Cardiac fibroblast (primary cell): Measurements from ENCODE around the gene KRTAP5-1.

ENCODE experiments used
- DNase-seq, 2 donors: peaks; one replicate each; pipeline versions ENCODE4 v3.0.0 to v3.0.0-alpha.2; 2010; ENCODE audit warnings: low read depth in 2 of 2
- H3K4me3 ChIP-seq, 2 donors: replicated peaks in 1 of 2; 1 replicate in 1 of 2; 2 replicates in 1 of 2; pipeline ENCODE4 v1.5.1; 2011; ENCODE audit warnings: low read depth in 2 of 2, low read length in 2 of 2, mild to moderate bottlenecking in 2 of 2, moderate library complexity in 1 of 2
- CTCF ChIP-seq: IDR thresholded peaks from one replicate; pipeline ENCODE4 v1.5.1; 2011; ENCODE audit warnings: low read depth, mild to moderate bottlenecking, low read length, inconsistent platforms

Gene KRTAP5-1

GRCh38 chr11:1574238-1574932, 10.7 kb downstream of the KRTAP5-1 start:
- H3K4me3 ChIP-seq, result no peak overlapping the region
- TF ChIP-seq CTCF, result peak; percentile 53
- DNase-seq, result peak; percentile 33 to 45

DNA sequence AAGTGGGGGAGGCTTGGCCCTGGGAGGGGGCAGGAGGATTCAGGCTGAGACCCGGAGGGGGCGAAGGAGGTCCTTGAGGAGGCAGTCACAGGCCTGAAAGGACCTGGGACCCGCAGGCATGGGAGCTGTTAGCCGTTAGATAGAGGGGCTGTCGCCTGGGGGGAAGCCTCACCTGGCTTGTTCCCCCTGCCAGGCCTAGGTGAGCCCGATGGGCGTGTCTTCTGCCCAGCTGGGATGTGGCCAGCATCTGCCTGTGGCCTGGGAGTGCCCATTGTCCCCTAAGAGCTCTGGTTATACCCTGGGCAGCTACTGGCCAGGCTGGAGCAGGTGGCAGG, 11.2 kb downstream of the KRTAP5-1 start:
- H3K4me3 ChIP-seq, result no peak overlapping the region
- DNase-seq, result no peak
- no peak for TF ChIP-seq CTCF

GRCh38 chr11:1573077-1573902, 11.8 kb downstream of the KRTAP5-1 start:
- DNase-seq, result no peak
- H3K4me3 ChIP-seq, result no peak overlapping the region
- TF ChIP-seq CTCF, result no peak

DNA sequence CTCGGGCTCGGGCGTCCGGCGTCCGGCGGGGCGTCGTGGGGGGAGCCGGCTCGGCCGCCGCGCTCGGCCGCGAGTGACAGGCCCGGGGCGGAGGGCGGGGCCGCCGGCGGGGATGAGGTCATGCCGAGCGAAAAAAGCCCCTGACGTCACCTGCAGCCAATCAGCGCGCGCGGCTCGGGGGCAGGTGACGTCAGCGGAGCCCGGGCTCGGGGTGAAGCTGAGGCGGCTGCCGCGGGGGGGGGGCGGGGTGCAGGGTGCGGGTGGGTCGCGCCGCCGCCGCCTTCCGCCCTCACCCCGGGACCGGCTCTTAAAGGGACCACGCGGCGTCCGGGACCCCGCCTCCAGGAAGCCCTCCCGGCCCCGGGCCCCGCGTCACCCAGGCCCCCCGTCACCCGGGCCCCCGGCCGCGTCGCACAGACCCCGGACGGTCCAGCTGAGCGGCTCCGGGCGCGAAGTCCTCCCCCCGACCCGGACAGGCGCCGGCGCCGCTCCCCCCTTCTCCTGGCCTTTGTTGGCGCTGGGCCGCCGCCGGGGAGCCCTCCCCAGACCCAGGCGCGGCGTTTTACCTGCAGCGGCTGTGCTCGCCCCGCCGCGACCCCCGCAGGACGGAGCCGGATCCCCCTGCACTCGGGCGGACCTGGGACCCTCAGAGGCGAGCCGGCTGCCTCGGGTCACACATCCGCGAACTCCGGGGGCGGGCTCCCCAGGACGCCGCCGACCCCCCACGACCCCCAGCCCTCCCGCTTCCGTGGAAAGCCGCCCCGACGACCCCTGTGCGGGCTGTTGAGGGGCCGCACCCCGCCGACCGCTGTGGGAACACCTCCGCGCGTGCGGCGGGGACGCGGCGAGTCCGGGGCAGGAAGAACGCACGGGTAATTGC, 12.6 kb downstream of the KRTAP5-1 start, which contains the start of gene DUSP8:
Gene DUSP8 (minus strand): TSS at position 75 of the 880 bp plus-strand sequence. CDS start 6,445 bp downstream, outside the sequence.
- H3K4me3 ChIP-seq, result peak within 1 kb of the TSS in 1 of 2 donors; percentile 50
- no peak for TF ChIP-seq CTCF
- peak; percentile 80 to 82 for DNase-seq

DNA sequence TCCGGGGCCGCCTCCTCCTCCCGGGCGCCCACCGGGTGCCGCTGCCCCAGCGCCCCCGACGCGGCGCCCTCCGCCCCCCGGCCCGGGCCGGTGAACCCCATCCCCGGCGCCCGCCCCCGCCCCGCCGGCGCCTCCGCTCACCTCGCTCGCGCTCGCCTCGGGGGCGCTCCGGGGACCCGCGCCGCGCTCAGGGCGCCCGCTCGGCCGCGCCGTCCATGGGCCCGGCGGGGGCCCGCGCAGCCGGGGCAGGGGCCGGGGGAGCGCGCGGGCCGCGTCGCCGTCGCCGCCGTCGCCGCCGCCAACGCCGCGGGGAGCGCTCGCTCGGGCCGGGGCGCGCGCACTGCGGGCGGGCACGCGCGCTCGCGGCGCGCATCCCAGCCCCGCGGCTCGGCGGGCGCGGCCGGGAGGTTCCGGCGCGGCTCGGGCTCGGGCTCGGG, 13.3 kb downstream of the KRTAP5-1 start:
- TF ChIP-seq CTCF, result no peak
- peak overlapping the region in 1 of 2 donors; percentile 50 for H3K4me3 ChIP-seq
- no peak for DNase-seq
